Mucosa of gallbladder (tissue), 1 donor: ENCODE results near the gene HK2. TPM values are rescaled to one million over a fixed set of nuclear protein-coding genes. Genes with fewer than 3 reads are reported as not detected.

Experiments used
- DNase-seq: peaks from one replicate; pipeline ENCODE4 v3.0.0-alpha.2; 2020; ENCODE audit warnings: low spot score
- total RNA-seq: library from RNA; stranded (reverse); gene quantifications from one replicate; pipeline ENCODE4 v1.2.1, GENCODE V29; 2021
- donor health status: DM: no; HTN: no; CAD: no.

HK2 gene
- total RNA-seq, 1 donor from 2014 or later, result 23.7 TPM

- DNase-seq, result no peak
These were observed 23.3 kb downstream of the HK2 start for GRCh38 chr2:74857215-74857614.

- no peak for DNase-seq
These were observed 23.8 kb downstream of the HK2 start for GRCh38 chr2:74857725-74858124.

GRCh38 chr2:74858281-74858680, 24.4 kb downstream of the HK2 start:
- no peak for DNase-seq

GRCh38 chr2:74860079-74860478, 26.2 kb downstream of the HK2 start:
- no peak for DNase-seq

GRCh38 chr2:74860521-74860920, 26.6 kb downstream of the HK2 start:
- no peak for DNase-seq

GRCh38 chr2:74861531-74861930, 27.6 kb downstream of the HK2 start:
- DNase-seq, result no peak

- DNase-seq, result no peak
These were observed 28.4 kb downstream of the HK2 start for GRCh38 chr2:74862020-74862964.

GRCh38 chr2:74863802-74864248, 29.9 kb downstream of the HK2 start:
- DNase-seq, result no peak

GRCh38 chr2:74864728-74865722, 31.1 kb downstream of the HK2 start:
- DNase-seq, result no peak

- no peak for DNase-seq
These were observed 32.1 kb downstream of the HK2 start for GRCh38 chr2:74865770-74866674.

- DNase-seq, result no peak
These were observed 34.1 kb downstream of the HK2 start for GRCh38 chr2:74867841-74868658.

- DNase-seq, result no peak
These were observed 35.6 kb downstream of the HK2 start for GRCh38 chr2:74869517-74869916.

- DNase-seq, result no peak
These were observed 37.0 kb downstream of the HK2 start for GRCh38 chr2:74870951-74871350.

GRCh38 chr2:74871414-74871813, 37.5 kb downstream of the HK2 start:
- DNase-seq, result no peak

GRCh38 chr2:74872389-74872836, 38.5 kb downstream of the HK2 start:
- no peak for DNase-seq

- DNase-seq, result peak; percentile 55
These were observed 39.2 kb downstream of the HK2 start for GRCh38 chr2:74873012-74873665.

GRCh38 chr2:74873678-74874640, 40.0 kb downstream of the HK2 start:
- DNase-seq, result no peak

GRCh38 chr2:74876081-74876886, 42.4 kb downstream of the HK2 start:
- peak; percentile 34 for DNase-seq
